CD4-positive, alpha-beta T cell treated with Interleukin-21 for 1 hour (primary cell): ENCODE data around the gene CPVL.

Experiments
- DNase-seq: peaks from one replicate; pipeline ENCODE4 v3.0.0-alpha.2; 2020

The CPVL gene

DNA sequence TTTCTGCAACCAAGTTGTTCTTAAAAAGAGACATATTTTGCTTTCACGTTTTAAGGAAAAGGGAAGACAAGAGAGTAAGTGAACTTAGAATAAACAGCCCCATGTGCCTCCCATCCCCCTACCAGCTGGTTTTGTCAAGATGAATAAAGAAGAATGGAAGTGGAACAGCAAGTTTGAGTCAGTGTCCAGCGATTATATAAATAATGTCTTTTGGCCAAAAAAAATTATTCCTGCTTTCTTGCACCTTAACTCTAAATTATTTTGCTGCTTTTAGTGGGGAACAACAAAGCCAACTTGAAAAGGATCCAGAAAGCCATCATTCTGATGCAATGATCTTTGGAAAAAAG lies 105.8 kb downstream of the CPVL start:
- no peak for DNase-seq

DNA sequence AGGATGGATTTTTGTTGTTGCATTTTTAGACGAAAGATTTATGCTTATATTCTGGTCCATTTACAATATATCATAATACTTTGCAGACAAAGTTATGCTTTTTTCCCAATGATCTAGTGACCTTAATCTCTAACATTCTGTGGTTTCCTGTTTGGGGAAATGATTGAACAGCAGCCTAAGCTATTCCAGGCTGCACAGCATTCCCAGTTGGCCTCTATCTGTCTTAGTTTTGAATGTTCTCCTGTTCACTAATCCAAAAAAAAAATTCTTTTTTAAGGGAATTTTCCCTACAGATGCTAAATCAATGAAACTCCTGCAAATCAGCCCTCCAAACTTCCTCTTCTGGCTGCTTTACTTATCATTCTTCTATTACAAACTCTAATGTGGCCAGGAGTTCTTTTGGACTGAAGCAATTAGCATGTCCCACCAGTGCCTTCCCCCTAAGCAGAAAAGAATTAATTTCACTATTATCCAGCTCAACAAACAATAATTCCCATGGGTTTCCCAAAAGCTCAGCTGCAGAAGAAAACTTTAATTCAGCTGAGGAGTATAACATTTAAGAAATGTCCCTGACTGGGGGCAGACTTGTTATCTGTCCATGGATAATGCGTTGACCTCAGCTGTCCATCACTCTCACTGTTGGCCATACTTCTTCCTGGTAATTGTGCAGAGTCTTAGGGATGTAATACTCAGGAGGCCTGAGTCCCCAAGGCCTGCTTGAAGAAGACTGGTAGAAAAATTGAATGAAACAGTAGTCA lies 106.3 kb downstream of the CPVL start:
- no peak for DNase-seq

DNA sequence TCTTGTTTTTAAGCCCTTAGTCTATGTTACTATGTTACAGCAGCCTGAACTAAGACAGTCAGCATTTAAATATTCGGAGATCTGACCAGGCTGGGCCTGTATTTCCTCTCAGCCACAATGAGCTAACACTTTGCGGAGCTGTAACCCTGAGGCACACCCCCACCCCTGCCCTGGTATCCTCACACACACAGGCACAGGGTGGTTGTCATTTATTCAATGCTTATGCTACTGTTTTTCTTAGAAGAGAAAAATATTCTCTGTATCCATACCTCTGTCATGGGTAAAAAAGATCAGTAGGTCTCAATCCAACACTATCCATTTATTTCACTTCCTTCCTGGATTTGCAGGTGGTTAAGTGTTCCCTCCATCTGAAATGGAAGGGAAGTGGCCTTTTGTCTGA lies 107.9 kb downstream of the CPVL start:
- DNase-seq: peak; percentile 6

DNA sequence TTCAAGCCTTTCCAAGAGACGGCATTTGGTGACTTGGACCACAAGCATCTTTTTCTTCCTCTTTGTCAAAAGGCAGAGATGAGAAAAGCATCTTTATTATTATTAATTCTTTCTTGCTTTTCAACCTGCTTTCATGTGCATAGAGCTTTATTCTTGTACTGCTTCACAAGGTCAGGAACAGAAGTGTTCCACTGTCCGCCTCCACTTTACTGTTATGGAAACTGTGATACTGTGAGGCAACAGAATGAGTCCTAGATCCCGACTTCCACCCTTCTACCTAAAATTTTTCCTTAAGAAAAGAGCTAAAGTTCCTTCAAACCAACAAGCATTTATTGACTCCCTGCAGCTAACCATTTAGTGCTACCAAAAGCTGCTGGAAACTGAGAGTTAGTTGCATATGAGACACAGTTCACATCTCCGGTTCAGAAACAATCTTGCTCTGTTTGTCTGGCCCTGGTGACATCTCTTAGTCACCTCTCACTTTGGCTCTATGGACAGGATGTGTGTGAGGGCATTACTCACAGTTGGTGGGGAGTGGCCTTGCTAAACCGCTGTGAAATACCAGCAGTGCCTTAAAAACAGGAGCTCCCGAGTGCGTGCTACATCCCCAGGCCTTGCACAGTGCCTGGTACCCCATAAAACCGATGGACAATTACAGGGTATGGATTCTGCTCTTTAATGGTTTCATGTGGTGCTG lies 111.1 kb downstream of the CPVL start:
- peak; percentile 25 for DNase-seq

- no peak for DNase-seq
Measured at GRCh38 chr7:29033584-29033983, 112.8 kb downstream of the CPVL start.

- DNase-seq: no peak
Measured at GRCh38 chr7:29032146-29032545, 114.2 kb downstream of the CPVL start.

GRCh38 chr7:29030781-29031275 lies 115.5 kb downstream of the CPVL start:
- DNase-seq: no peak

- no peak for DNase-seq
Measured at GRCh38 chr7:29022291-29022988, 123.9 kb downstream of the CPVL start.

DNA sequence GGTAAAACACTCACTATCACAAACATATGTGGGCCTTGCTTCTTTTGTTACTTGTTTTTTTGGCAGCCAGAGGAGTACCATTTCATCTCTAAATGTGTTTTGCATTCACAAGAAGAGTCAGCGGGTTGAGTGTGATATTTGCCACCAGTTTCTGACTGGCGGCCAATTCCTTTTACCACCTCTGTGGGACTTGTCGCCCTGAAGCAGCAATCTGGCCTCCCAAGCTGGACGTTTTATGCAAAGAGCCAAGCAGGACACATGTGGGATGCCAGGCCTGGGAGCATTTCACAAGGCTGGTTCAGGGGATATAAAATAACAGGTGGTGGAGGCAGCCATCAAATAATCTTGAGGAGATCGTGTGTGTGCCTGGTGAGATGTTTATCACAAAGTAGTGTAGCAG lies 126.4 kb downstream of the CPVL start:
- DNase-seq: no peak

GRCh38 chr7:29019387-29019786 lies 127.0 kb downstream of the CPVL start:
- DNase-seq: no peak

DNA sequence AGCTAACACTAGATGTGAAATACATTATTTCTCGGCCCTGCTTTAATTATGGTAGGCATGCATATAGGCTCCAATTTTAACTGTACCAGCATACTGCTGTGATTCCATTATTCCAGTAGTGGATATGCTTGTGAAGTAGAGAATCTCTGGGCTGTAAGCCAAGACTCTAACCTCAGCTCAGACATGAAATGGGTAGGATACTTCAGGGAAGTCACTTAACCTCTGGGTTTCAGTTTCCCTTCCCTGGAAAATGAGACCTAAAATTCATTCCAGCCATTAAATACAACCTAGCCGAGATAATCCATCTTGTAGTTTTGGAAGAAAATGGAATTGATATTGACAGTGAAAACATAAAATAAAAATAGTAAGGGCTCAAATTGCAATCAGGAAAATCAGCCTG lies 128.6 kb downstream of the CPVL start:
- DNase-seq: no peak

- no peak for DNase-seq
Measured at GRCh38 chr7:29014725-29015124, 131.6 kb downstream of the CPVL start.

GRCh38 chr7:29013931-29014330 lies 132.4 kb downstream of the CPVL start:
- no peak for DNase-seq

DNA sequence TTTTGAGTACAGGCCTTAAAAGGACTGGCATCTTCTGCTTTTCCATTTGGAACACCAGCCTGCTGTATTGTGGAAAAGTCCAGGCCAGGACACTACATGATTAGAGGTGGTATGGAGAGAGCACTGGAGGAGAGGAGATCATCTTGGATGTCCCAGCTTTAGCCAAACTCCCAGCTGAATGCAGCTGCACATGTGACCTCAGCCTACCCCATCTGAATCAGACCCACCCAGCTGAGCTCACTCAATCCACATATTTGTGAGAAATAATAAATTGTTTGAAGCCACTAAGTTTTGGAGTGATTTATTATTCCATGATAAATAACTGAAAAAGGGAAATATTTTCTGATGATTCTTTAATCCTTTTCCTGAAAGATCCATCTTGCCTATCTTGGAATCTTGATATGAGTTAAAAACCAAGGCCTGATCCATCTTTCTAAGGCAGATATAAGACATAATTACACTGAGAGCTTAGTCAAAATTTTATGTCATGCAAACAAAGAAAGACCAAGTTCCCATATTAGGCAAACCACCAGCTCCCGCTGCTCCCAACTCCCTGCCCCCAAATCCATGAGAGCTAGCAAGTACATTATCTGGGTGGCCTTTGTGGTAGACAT lies 133.1 kb downstream of the CPVL start:
- DNase-seq: no peak

DNA sequence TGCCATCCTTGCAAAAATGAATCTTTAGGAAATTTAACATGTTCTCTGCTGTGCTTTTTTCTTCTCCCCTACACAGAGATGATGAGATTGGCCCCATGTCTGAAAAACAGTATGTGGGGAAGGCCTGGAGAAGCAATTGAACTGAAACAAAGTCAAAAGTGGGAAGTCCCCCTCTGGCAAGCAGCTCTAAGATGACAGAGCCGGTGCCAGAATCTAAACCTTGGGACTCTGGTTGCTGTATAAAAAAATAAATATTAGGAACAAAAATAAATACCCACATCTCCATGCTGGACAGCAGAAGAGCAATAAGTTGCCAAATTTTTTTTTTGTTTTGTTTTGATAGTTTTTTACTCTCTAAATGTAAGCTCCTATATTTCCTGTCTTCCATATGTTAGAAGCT lies 136.4 kb downstream of the CPVL start:
- DNase-seq: no peak

GRCh38 chr7:29008590-29008989 lies 137.7 kb downstream of the CPVL start:
- DNase-seq: no peak

DNA sequence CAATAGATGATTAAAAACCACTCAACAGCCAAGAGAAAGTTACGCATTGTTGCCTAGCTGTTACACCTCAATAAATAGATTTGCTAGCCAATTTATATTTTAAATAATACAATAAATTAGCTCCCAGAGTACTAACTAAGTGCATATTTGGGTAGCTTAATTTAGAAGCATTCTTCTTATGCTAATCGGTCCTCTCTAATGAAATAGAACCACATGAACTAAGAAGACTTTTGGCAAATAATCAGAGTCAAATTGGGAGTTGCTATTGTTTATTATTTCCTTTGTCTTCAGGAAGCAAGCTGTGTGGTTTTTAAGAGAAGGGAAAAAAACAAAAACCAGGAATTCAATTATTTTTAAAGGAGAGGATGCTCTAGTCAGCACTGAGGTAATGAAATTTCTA lies 139.2 kb downstream of the CPVL start:
- no peak for DNase-seq

- DNase-seq: no peak
Measured at GRCh38 chr7:29005829-29006228, 140.5 kb downstream of the CPVL start.

- no peak for DNase-seq
Measured at GRCh38 chr7:29005406-29005805, 140.9 kb downstream of the CPVL start.

DNA sequence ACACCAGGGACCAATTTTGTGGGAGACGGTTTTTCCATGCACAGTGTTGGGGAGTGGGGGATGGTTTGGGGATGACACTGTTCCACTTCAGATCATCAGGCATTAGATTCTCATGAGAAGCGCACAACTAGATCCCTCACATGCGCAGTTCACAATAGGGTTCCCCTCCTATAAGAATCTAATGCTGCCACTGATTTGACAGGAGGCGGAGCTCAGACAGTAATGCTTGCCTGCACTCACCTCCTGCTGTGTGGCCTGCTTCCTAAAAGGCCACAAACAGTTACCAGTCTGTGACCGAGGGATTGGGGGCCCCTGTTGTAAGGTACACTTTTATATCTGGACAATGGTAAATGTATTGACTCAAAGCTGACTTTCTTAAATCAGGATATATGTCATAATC lies 142.6 kb downstream of the CPVL start:
- no peak for DNase-seq

GRCh38 chr7:29000717-29001076 lies 145.6 kb downstream of the CPVL start:
- DNase-seq: no peak

- DNase-seq: no peak
Measured at GRCh38 chr7:28999895-29000716, 146.2 kb downstream of the CPVL start.

DNA sequence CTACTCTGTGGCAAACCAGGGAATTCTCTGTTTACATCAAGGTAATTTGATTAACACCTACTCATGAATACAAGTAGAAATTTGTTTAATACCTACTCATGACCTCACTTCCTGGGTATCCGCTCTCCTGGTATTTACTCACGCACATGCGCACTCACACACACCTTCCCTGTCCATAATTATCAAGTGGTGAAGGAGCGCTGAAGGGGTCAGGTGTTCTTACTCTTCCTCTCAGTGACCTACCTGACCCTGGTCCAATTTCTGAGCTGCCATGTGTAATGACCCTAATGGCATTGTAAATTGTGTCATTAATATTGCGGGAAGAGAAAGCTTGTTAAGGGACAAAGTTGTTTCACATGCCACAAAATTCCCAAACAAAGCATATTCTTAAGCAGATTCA lies 146.9 kb downstream of the CPVL start:
- DNase-seq: no peak
